HUES48 (cell line): ENCODE results near the gene TNS1.

Source experiments
- H3K27ac ChIP-seq: one replicate; pipeline ENCODE4 v1.7.0; 2013; ENCODE audit warnings: low read depth, low read length, inconsistent platforms
- H3K27me3 ChIP-seq: 2 replicates; pipeline ENCODE4 v1.6.1; 2013; ENCODE audit warnings: mild to moderate bottlenecking, low read length; ENCODE audit not compliant: control insufficient read depth, insufficient read depth
- H3K36me3 ChIP-seq: 2 replicates; pipeline ENCODE4 v1.6.1; 2013; ENCODE audit warnings: low read length; ENCODE audit not compliant: control insufficient read depth, insufficient read depth
- H3K4me1 ChIP-seq: 2 replicates; pipeline ENCODE4 v1.6.1; 2013; ENCODE audit warnings: mild to moderate bottlenecking, low read length; ENCODE audit not compliant: control insufficient read depth, insufficient read depth
- H3K4me3 ChIP-seq: 2 replicates; pipeline ENCODE4 v1.5.1; 2013; ENCODE audit warnings: mild to moderate bottlenecking, low read depth, low read length
- H3K9ac ChIP-seq: 2 replicates; pipeline ENCODE4 v1.6.1; 2013; ENCODE audit warnings: mild to moderate bottlenecking, low read depth, low read length, moderate library complexity
- H3K9me3 ChIP-seq: 2 replicates; pipeline ENCODE4 v1.6.1; 2013; ENCODE audit warnings: low read length; ENCODE audit not compliant: control insufficient read depth, insufficient read depth

TNS1 gene

GRCh38 chr2:217911283-217912097, 91.3 kb downstream of the TNS1 start:
- Histone ChIP-seq H3K9ac (no peak overlapping the region), H3K4me3 (no peak overlapping the region), H3K27ac (no peak overlapping the region), H3K4me1 (peaks cover 15% of the 10 kb centered on the region), H3K36me3 (no peaks in the 10 kb centered on the region), H3K27me3 (peaks cover 2% of the 10 kb centered on the region; the same call in 1 of the 2 replicates), H3K9me3 (no peaks in the 10 kb centered on the region)

GRCh38 chr2:217910875-217911212, 92.0 kb downstream of the TNS1 start:
- no peak overlapping the region for H3K4me3 ChIP-seq
- H3K36me3 ChIP-seq: no peaks in the 10 kb centered on the region
- H3K27ac ChIP-seq: no peak overlapping the region
- no peak overlapping the region for H3K9ac ChIP-seq
- no peaks in the 10 kb centered on the region for H3K9me3 ChIP-seq
- peaks cover 2% of the 10 kb centered on the region; the same call in 1 of the 2 replicates for H3K27me3 ChIP-seq
- H3K4me1 ChIP-seq: peaks cover 15% of the 10 kb centered on the region

- Histone ChIP-seq H3K27me3 (peaks cover 2% of the 10 kb centered on the region; the same call in 1 of the 2 replicates), H3K36me3 (no peaks in the 10 kb centered on the region), H3K4me3 (no peak overlapping the region), H3K9ac (no peak overlapping the region), H3K9me3 (no peaks in the 10 kb centered on the region), H3K4me1 (peaks cover 15% of the 10 kb centered on the region), H3K27ac (no peak overlapping the region)
These were observed 93.5 kb downstream of the TNS1 start for GRCh38 chr2:217909156-217909820.

GRCh38 chr2:217908544-217908943, 94.3 kb downstream of the TNS1 start:
- peaks cover 15% of the 10 kb centered on the region for H3K4me1 ChIP-seq
- H3K9me3 ChIP-seq: no peaks in the 10 kb centered on the region
- H3K9ac ChIP-seq: no peak overlapping the region
- H3K36me3 ChIP-seq: no peaks in the 10 kb centered on the region
- H3K4me3 ChIP-seq: no peak overlapping the region
- H3K27ac ChIP-seq: no peak overlapping the region
- peaks cover 2% of the 10 kb centered on the region; the same call in 1 of the 2 replicates for H3K27me3 ChIP-seq

- H3K9ac ChIP-seq: no peak overlapping the region
- H3K9me3 ChIP-seq: no peaks in the 10 kb centered on the region
- H3K27me3 ChIP-seq: no peaks in the 10 kb centered on the region; the same call in 1 of the 2 replicates
- H3K27ac ChIP-seq: no peak overlapping the region
- H3K4me3 ChIP-seq: no peak overlapping the region
- H3K36me3 ChIP-seq: no peaks in the 10 kb centered on the region
- H3K4me1 ChIP-seq: peaks cover 8% of the 10 kb centered on the region
These were observed 95.5 kb downstream of the TNS1 start for GRCh38 chr2:217907266-217907665.

GRCh38 chr2:217906798-217907197, 96.0 kb downstream of the TNS1 start:
- Histone ChIP-seq H3K36me3 (no peaks in the 10 kb centered on the region), H3K27ac (no peak overlapping the region), H3K4me3 (no peak overlapping the region), H3K9me3 (no peaks in the 10 kb centered on the region), H3K27me3 (no peaks in the 10 kb centered on the region; the same call in 1 of the 2 replicates), H3K4me1 (peaks cover 4% of the 10 kb centered on the region; the same call in 1 of the 2 replicates), H3K9ac (no peak overlapping the region)

- no peak overlapping the region for H3K9ac ChIP-seq
- H3K4me1 ChIP-seq: no peaks in the 10 kb centered on the region
These were observed 96.9 kb downstream of the TNS1 start for GRCh38 chr2:217905896-217906295.

GRCh38 chr2:217905395-217905794, 97.4 kb downstream of the TNS1 start:
- no peaks in the 10 kb centered on the region for H3K27me3 ChIP-seq
- no peak overlapping the region for H3K27ac ChIP-seq
- no peaks in the 10 kb centered on the region for H3K9me3 ChIP-seq
- no peaks in the 10 kb centered on the region for H3K4me1 ChIP-seq
- no peaks in the 10 kb centered on the region for H3K36me3 ChIP-seq
- no peak overlapping the region for H3K9ac ChIP-seq
- no peak overlapping the region for H3K4me3 ChIP-seq

More at GRCh38 chr2:217905896-217906295, 96.9 kb downstream of the TNS1 start:
- Histone ChIP-seq H3K36me3 (no peaks in the 10 kb centered on the region), H3K27me3 (no peaks in the 10 kb centered on the region), H3K4me3 (no peak overlapping the region), H3K9me3 (no peaks in the 10 kb centered on the region), H3K27ac (no peak overlapping the region)

- Histone ChIP-seq H3K36me3 (no peaks in the 10 kb centered on the region), H3K27me3 (no peaks in the 10 kb centered on the region), H3K9ac (no peak overlapping the region), H3K4me3 (no peak overlapping the region), H3K9me3 (no peaks in the 10 kb centered on the region), H3K4me1 (no peaks in the 10 kb centered on the region), H3K27ac (no peak overlapping the region)
These were observed 98.2 kb downstream of the TNS1 start for GRCh38 chr2:217904614-217904965.

GRCh38 chr2:217903859-217904613, 98.8 kb downstream of the TNS1 start:
- no peaks in the 10 kb centered on the region for H3K36me3 ChIP-seq
- H3K4me1 ChIP-seq: no peaks in the 10 kb centered on the region
- H3K4me3 ChIP-seq: no peak overlapping the region
- H3K27ac ChIP-seq: no peak overlapping the region
- H3K27me3 ChIP-seq: no peaks in the 10 kb centered on the region
- no peak overlapping the region for H3K9ac ChIP-seq
- no peaks in the 10 kb centered on the region for H3K9me3 ChIP-seq
